Measurements from ENCODE around the gene EPN3.

Gene EPN3

GRCh38 chr17:50551433-50551815 is 18.9 kb downstream of the EPN3 start:
- no peak for FAIRE-seq

GRCh38 chr17:50551884-50552283 is 19.3 kb downstream of the EPN3 start:
- no peak for FAIRE-seq
- TF ChIP-seq TAF1 (IDR thresholded peaks at IDR 0.05; ENCODE audit: low read depth, low read length) (no peak), PAX5 (IDR thresholded peaks at IDR 0.05; ENCODE audit: insufficient read depth, low read length, severe bottlenecking) (no peak), POU2F2 (IDR thresholded peaks at IDR 0.05; ENCODE audit: low read depth, low read length) (no peak), POLR2A (IDR thresholded peaks at IDR 0.05; ENCODE audit: low read depth, low read length) (no peak), POLR2AphosphoS5 (IDR thresholded peaks at IDR 0.05; ENCODE audit: low read depth, low read length) (no peak), SPI1 (IDR thresholded peaks at IDR 0.05; ENCODE audit: low read depth, low read length) (no peak)
- no peak for DNase-seq (ENCODE audit: insufficient read length, low spot score)

More at GRCh38 chr17:50551433-50551815, 18.9 kb downstream of the EPN3 start:
- DNase-seq (ENCODE audit: insufficient read length, low spot score): no peak
- no peak for TF ChIP-seq POU2F2 (IDR thresholded peaks at IDR 0.05; ENCODE audit: low read depth, low read length)
- no peak for TF ChIP-seq POLR2AphosphoS5 (IDR thresholded peaks at IDR 0.05; ENCODE audit: low read depth, low read length)
- no peak for TF ChIP-seq SPI1 (IDR thresholded peaks at IDR 0.05; ENCODE audit: low read depth, low read length)
- TF ChIP-seq PAX5 (IDR thresholded peaks at IDR 0.05; ENCODE audit: insufficient read depth, low read length, severe bottlenecking): no peak
- TF ChIP-seq TAF1 (IDR thresholded peaks at IDR 0.05; ENCODE audit: low read depth, low read length): no peak
- no peak for TF ChIP-seq POLR2A (IDR thresholded peaks at IDR 0.05; ENCODE audit: low read depth, low read length)

- no peak for DNase-seq (ENCODE audit: insufficient read length, low spot score)
- no peak for TF ChIP-seq PAX5 (IDR thresholded peaks at IDR 0.05; ENCODE audit: insufficient read depth, low read length, severe bottlenecking)
- TF ChIP-seq POLR2A (IDR thresholded peaks at IDR 0.05; ENCODE audit: low read depth, low read length): no peak
- TF ChIP-seq TAF1 (IDR thresholded peaks at IDR 0.05; ENCODE audit: low read depth, low read length): no peak
- no peak for TF ChIP-seq POLR2AphosphoS5 (IDR thresholded peaks at IDR 0.05; ENCODE audit: low read depth, low read length)
- TF ChIP-seq POU2F2 (IDR thresholded peaks at IDR 0.05; ENCODE audit: low read depth, low read length): no peak
- no peak for TF ChIP-seq SPI1 (IDR thresholded peaks at IDR 0.05; ENCODE audit: low read depth, low read length)
- FAIRE-seq: no peak
These were observed 21.7 kb downstream of the EPN3 start for GRCh38 chr17:50554201-50554600.

GRCh38 chr17:50556803-50557202 is 24.3 kb downstream of the EPN3 start:
- FAIRE-seq (no peak), DNase-seq (ENCODE audit: insufficient read length, low spot score) (no peak)
- TF ChIP-seq POU2F2 (IDR thresholded peaks at IDR 0.05; ENCODE audit: low read depth, low read length) (no peak), POLR2AphosphoS5 (IDR thresholded peaks at IDR 0.05; ENCODE audit: low read depth, low read length) (no peak), SPI1 (IDR thresholded peaks at IDR 0.05; ENCODE audit: low read depth, low read length) (no peak), TAF1 (IDR thresholded peaks at IDR 0.05; ENCODE audit: low read depth, low read length) (no peak), PAX5 (IDR thresholded peaks at IDR 0.05; ENCODE audit: insufficient read depth, low read length, severe bottlenecking) (no peak), POLR2A (IDR thresholded peaks at IDR 0.05; ENCODE audit: low read depth, low read length) (no peak)

- no peak for TF ChIP-seq TAF1 (IDR thresholded peaks at IDR 0.05; ENCODE audit: low read depth, low read length)
- no peak for TF ChIP-seq SPI1 (IDR thresholded peaks at IDR 0.05; ENCODE audit: low read depth, low read length)
- TF ChIP-seq POLR2A (IDR thresholded peaks at IDR 0.05; ENCODE audit: low read depth, low read length): no peak
- no peak for TF ChIP-seq POLR2AphosphoS5 (IDR thresholded peaks at IDR 0.05; ENCODE audit: low read depth, low read length)
- TF ChIP-seq PAX5 (IDR thresholded peaks at IDR 0.05; ENCODE audit: insufficient read depth, low read length, severe bottlenecking): no peak
- TF ChIP-seq POU2F2 (IDR thresholded peaks at IDR 0.05; ENCODE audit: low read depth, low read length): no peak
- DNase-seq (ENCODE audit: insufficient read length, low spot score) (no peak), FAIRE-seq (no peak)
These were observed 25.1 kb downstream of the EPN3 start for GRCh38 chr17:50557630-50558029.

- no peak for TF ChIP-seq POU2F2 (IDR thresholded peaks at IDR 0.05; ENCODE audit: low read depth, low read length)
- TF ChIP-seq POLR2A (IDR thresholded peaks at IDR 0.05; ENCODE audit: low read depth, low read length): no peak
- FAIRE-seq (no peak), DNase-seq (ENCODE audit: insufficient read length, low spot score) (no peak)
These were observed 25.6 kb downstream of the EPN3 start for GRCh38 chr17:50558091-50558490.

- FAIRE-seq: no peak
- no peak for DNase-seq (ENCODE audit: insufficient read length, low spot score)
- TF ChIP-seq POLR2AphosphoS5 (IDR thresholded peaks at IDR 0.05; ENCODE audit: low read depth, low read length): no peak
- TF ChIP-seq SPI1 (IDR thresholded peaks at IDR 0.05; ENCODE audit: low read depth, low read length): no peak
- TF ChIP-seq TAF1 (IDR thresholded peaks at IDR 0.05; ENCODE audit: low read depth, low read length): no peak
- TF ChIP-seq POU2F2 (IDR thresholded peaks at IDR 0.05; ENCODE audit: low read depth, low read length): no peak
- no peak for TF ChIP-seq PAX5 (IDR thresholded peaks at IDR 0.05; ENCODE audit: insufficient read depth, low read length, severe bottlenecking)
- TF ChIP-seq POLR2A (IDR thresholded peaks at IDR 0.05; ENCODE audit: low read depth, low read length): no peak
These were observed 26.0 kb downstream of the EPN3 start for GRCh38 chr17:50558581-50558940.

- peak; percentile 62 for FAIRE-seq
- TF ChIP-seq TAF1 (IDR thresholded peaks at IDR 0.05; ENCODE audit: low read depth, low read length) (no peak), SPI1 (IDR thresholded peaks at IDR 0.05; ENCODE audit: low read depth, low read length) (0 out of 2 replicates have a peak, but pooled peaks have one; percentile 3)
- no peak for DNase-seq (ENCODE audit: insufficient read length, low spot score)
These were observed 26.5 kb downstream of the EPN3 start for GRCh38 chr17:50558941-50559614.

- no peak for DNase-seq (ENCODE audit: insufficient read length, low spot score)
- peak; percentile 52 for FAIRE-seq
- TF ChIP-seq TAF1 (IDR thresholded peaks at IDR 0.05; ENCODE audit: low read depth, low read length): no peak
These were observed 27.2 kb downstream of the EPN3 start for GRCh38 chr17:50559674-50560184.

- TF ChIP-seq SPI1 (IDR thresholded peaks at IDR 0.05; ENCODE audit: low read depth, low read length) (no peak), PAX5 (IDR thresholded peaks at IDR 0.05; ENCODE audit: insufficient read depth, low read length, severe bottlenecking) (no peak), TAF1 (IDR thresholded peaks at IDR 0.05; ENCODE audit: low read depth, low read length) (no peak)
- FAIRE-seq (peak; percentile 94), DNase-seq (ENCODE audit: insufficient read length, low spot score) (peak; percentile 98)
These were observed 27.8 kb downstream of the EPN3 start, which contains the start of gene CACNA1G for GRCh38 chr17:50560185-50560824. CACNA1G (plus strand) TSS chr17:50560715; CDS start chr17:50561460, 745 bp downstream.
